ENCODE results near the gene SH3BGR.

SH3BGR gene

DNA sequence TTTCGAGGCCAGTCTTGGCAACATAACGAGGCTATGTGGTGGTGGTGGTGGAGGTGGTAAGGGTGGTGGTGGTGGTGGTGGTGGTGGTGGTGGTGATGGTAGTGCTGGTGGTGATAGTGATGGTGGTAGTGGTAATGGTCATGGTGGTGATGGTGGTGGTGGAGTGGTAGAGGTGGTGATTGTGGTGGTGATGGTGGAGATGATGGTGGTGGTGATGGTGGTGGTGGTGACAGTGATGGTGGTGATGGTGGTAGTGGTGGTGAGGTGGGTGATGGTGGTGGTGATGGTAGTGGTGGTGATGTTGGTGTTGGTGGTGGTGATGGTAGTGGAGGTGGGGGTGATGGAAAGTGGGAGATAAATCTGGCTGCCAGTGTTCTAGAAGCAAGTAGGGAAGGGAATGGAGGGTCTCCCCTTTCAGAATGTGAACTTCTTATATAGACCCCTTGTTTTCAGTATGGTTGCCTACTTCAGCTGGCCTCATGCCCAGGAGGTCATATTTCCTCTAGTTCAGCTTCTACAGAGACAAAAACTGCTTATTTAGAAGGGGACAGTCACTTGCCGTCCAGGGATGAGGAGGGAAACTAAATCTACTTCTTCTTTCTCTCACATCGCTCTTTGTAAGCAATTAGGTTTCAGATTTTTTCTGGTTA lies 27.5 kb downstream of the SH3BGR start:
- TF ChIP-seq ZFX (IDR thresholded peaks at IDR 0.05; ENCODE audit: borderline replicate concordance), result no peak
- TF ChIP-seq, protein P1, sequence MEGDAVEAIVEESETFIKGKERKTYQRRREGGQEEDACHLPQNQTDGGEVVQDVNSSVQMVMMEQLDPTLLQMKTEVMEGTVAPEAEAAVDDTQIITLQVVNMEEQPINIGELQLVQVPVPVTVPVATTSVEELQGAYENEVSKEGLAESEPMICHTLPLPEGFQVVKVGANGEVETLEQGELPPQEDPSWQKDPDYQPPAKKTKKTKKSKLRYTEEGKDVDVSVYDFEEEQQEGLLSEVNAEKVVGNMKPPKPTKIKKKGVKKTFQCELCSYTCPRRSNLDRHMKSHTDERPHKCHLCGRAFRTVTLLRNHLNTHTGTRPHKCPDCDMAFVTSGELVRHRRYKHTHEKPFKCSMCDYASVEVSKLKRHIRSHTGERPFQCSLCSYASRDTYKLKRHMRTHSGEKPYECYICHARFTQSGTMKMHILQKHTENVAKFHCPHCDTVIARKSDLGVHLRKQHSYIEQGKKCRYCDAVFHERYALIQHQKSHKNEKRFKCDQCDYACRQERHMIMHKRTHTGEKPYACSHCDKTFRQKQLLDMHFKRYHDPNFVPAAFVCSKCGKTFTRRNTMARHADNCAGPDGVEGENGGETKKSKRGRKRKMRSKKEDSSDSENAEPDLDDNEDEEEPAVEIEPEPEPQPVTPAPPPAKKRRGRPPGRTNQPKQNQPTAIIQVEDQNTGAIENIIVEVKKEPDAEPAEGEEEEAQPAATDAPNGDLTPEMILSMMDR (IDR thresholded peaks at IDR 0.05), result no peak
- no peak overlapping the region for H3K27ac ChIP-seq

DNA sequence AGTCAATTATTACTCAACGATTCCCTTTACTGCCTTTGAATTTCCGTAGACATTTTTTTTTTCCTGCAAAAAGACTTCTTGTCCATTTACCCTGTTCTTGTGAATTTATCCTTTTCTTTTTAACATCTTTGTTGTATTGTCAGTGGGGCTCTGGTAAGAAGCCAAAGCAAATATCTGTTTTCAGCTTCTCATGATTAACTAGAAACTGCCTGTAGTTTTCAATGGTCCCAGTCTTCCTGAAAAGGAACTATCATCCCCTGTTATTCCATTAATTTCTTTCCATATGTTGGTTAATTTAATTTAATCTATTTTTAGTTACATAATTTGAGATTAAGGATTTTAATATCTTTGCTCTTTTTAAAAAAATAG lies 28.0 kb downstream of the SH3BGR start:
- no peak for TF ChIP-seq ZFX (IDR thresholded peaks at IDR 0.05; ENCODE audit: borderline replicate concordance)
- TF ChIP-seq, protein P1 (IDR thresholded peaks at IDR 0.05), result no peak

DNA sequence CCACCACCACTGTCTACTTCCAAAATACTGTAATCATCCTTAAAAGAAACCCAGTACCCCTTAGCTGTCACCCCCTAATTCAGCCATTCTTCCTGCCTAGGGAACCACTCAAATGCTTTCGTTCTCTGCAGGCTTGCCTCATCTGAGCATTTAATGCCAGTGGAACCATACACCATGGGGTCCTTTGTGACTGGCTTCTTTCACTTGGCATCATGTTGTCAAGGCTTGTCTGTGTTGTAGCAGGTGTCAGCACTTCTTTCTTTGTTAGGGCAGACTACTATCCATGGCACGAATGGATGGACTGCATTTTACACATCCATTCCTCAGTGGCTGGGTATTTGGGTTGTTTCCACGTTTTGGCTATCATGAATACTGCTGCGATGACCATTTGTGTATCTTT lies 28.5 kb downstream of the SH3BGR start:
- H3K27ac ChIP-seq, result no peak overlapping the region
- no peak for TF ChIP-seq ZFX (IDR thresholded peaks at IDR 0.05; ENCODE audit: borderline replicate concordance)
- TF ChIP-seq, protein P1 (IDR thresholded peaks at IDR 0.05), result no peak

More for the DNA sequence above, 28.0 kb downstream of the SH3BGR start:
- no peak overlapping the region for H3K27ac ChIP-seq

DNA sequence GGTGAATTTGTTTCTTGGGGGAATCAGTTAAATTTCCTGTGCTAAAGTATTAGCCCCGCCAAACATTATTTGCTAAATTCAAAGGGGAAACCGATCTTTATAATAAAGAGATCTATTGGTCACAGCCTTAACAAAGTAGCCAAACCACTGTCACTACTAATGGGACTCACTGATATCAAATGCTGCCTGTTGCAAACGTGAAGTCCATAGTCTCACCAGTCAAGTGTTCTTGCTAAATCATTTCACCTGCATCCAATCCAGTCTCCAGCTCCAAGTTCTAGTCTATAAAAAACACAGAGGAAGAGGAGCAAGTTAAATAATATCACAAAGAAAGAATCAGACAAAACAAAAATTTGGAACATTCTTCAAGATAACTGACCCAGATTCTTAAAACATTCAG lies 30.1 kb downstream of the SH3BGR start:
- H3K27ac ChIP-seq, result no peak overlapping the region
- TF ChIP-seq ZFX (IDR thresholded peaks at IDR 0.05; ENCODE audit: borderline replicate concordance), result no peak
- TF ChIP-seq, protein P1 (IDR thresholded peaks at IDR 0.05), result no peak

DNA sequence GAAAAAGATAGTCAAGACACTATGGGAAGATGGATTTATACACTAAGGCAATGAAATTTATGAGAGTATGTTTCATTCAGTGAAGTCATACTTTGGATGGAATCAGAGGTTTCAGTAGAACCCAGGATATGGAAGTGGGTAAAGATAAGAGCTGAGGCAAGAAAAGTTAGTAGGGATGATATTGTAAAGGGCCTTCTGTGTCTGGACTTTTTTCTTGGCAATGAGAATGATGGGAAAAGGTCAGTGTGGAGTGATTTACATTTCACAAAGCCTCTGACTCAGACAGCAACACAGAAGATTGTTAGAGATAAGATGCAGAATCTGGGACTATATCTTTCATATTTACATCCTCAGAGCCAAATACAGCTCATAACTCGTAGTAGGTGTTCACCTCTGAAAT lies 32.1 kb downstream of the SH3BGR start:
- no peak overlapping the region for H3K27ac ChIP-seq
- no peak for TF ChIP-seq ZFX (IDR thresholded peaks at IDR 0.05; ENCODE audit: borderline replicate concordance)
- TF ChIP-seq, protein P1 (IDR thresholded peaks at IDR 0.05), result no peak

DNA sequence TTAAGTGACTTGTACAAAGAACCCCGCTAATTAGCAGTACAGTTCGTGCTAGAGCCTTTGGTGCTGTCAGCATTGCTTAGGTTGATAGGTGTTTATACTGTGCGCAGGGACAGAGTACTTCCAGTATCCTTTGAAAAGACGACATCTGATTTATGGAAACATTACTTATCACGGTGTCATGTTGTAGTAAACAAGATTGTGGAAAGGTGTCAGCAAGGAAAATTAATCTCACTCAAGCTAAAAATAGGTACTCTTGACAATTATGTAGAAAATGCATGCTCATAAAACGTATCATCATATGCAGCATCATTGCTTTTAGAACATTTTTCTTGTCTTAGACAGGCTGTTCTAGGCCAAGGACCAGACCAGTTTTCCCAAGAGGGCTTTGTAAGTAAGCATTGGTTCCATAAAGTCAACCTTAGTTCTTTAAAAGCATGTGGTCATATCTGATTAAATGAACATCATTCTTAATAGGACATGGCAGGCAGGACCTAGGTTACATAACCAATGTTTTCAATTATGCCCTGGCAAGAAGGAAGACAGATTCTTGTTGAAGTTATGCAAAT lies 33.0 kb downstream of the SH3BGR start:
- H3K27ac ChIP-seq, result no peak overlapping the region
- no peak for TF ChIP-seq ZFX (IDR thresholded peaks at IDR 0.05; ENCODE audit: borderline replicate concordance)
- TF ChIP-seq, protein P1 (IDR thresholded peaks at IDR 0.05), result no peak

DNA sequence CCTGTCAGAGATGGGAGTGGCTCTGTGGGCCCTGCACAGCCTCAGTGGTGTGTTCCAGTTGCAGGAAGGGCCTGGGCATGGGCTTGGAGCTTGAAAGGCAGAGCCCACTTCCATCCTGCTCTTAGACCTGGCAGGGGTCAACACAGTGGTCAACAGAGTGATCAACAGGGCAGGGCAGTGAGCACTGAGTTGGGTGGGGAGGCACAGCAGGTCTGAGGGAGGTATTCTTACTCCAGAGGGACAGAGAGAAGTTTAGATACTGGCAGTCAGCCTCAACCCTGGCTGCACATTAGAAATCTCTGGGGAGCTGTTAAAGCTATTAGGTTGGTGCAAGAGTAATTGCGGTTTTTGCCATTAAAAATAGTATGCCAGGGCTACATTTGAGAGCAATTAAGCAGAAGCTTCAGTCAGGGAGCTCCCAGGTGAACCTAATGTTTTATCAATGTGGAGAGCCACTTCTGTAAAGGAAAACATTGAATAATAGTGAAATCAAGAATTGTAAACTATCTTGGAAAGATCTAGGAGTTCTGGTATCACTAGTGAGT lies 37.7 kb downstream of the SH3BGR start:
- H3K27ac ChIP-seq, result no peak overlapping the region
- TF ChIP-seq ZFX (IDR thresholded peaks at IDR 0.05; ENCODE audit: borderline replicate concordance), result no peak
- TF ChIP-seq, protein P1 (IDR thresholded peaks at IDR 0.05), result no peak

All from 22Rv1 (cell line).